Inflammatory macrophage (primary cell): ENCODE results near the gene LRP1B.
"Not testable (repeated sequence)": the region's sequence is repeated elsewhere in the genome, so short reads cannot be mapped to it uniquely, and the experiment has no call there.

Experiments
- DNase-seq, 2 donors: peaks; one replicate each; pipeline ENCODE4 v3.0.0-alpha.2; 2020 to 2022

LRP1B gene

DNA sequence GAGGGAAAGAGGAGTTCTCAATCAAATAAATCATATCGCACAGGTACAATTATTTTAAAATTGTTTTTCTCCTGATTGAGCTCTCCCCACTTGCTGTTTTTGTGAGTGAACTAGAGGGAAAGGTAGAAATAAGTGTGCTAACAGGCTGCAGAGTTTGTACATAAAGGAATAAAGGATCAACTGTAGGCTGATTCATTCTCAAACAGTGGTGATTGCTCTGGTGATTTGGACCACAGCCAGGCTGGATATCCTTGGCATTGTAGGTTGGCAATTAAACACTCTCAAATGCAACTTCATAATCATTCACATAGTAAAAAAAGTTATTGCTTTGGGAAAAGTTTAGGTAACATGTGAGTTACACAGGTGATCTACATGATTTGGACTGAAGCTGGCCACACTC, 29.8 kb downstream of the LRP1B start:
- DNase-seq = no peak

DNA sequence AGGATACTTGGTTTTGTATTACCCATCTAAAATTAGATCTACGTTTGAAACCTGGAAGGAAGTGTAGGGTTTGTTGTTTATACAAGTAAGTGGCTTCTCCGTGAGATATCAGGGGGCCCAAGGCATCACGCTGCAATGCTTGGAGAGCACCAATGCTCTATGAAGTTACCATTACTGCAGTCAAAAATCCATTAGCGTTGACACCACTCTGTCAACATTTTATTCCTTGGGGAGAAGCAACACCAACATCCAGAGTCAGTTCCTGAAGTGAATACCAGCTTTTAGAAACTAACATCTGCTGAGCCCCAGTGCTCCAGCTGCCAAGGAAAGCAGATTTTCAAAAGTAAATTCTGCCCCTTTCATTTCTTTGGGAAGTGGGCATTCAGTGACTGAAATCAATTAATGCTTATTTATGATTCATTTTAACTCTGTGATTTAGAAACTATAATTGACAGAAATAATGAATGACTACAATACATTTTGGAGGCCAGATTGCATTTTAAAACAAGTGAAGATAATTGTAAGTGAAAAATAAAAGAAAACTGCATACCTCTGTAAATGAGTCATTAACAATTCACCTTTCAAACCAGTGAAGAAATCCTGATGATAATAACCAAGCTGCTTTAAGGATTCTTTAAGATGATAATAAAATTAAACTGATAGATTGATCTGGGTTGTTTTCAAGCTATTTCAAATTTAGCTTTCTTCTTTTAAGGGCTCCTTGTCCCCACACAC, 30.5 kb downstream of the LRP1B start:
- no peak for DNase-seq

DNA sequence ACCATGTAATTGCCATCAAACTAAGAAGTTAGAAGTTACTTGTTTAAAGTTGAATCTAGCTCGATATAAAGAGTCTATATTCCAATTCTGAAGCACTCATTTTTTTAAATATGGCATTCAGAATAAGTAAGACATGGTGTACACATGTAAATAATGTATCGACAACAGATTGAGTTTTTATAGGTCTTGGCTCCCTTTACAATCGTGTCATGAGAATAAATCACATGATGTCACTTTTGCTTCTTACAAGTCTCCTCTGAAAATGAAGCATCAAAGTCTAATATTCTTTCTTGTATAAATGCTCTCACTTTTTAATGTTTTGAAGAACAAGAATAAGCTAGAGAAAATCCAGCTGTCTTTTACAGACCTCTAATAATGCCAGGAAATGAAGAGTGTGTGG, 33.1 kb downstream of the LRP1B start:
- DNase-seq = no peak

DNA sequence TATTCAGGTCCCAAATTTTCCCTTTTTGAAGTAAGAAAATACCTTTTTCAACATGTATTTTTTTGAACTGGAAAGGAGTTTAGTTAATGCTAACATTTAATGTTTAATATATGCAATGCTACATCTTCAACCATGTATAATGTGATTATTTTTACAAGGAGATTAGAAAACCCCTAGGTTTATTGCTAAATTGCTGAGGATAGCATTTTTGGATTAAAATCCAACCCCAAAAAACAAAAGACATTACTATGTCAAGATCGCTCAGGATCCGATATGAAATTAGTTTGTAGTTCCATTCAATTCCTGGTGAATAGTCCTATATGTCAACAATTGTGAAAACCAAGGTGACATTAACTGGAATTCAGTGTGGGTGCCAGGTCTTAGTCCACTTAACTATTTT, 35.2 kb downstream of the LRP1B start:
- no peak for DNase-seq

DNA sequence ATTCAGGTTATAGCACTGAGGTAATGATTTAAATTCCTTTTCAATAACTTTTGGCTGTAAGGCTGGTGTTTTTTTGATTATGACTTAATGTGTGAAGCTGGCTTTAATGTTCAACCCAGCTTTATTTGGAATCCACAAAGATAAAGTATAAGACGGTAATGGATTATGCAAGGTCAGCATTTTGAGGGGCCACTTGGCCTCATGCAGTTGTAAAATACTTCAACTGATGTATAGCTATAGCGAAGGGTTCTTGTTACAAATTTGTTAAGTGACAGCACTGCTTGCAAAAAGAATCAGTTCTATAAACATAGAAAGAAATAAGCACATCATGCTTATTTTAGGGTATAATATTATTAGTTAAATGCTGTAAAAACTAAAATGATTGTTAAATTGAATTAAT, 36.6 kb downstream of the LRP1B start:
- DNase-seq = no peak

DNA sequence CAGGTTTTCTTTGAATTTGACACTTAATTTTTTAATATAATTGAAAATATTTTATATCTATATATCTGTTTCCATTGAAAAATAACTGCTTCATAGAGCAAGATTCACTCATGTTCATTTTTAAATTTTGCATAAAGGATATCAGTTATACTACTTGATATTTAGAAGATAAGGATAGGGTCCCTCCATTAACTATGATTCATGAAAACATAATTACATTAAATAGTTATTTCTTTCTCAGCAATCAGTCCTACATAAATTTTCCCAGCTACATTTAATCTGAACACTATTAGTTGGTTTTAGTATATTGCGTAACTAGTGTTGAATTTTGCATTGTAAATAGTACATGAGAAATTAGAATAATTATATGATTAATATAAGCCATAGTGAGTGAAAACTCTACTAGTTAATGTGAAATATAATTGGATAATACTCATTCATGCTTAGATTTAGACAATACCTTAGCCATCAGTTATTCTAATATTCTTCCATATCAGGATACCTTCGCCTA, 42.7 kb downstream of the LRP1B start:
- DNase-seq = no peak

DNA sequence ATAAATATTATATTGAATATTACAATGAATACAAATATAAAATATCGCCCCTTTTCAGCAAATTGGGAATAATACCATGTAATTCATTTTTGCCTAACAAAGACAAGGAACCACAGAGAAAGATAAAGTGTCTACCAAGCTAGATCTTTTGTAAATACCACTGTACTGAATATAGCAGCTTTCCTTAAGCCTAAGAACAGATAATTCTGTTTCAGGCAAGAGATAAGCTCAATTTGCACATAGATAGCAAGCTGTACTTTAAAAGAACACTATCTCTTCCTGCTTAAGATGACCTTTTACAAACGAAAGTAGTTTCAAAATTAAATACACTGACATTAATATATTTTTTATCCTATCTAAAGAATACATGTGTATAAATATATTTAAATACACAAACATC, 43.2 kb downstream of the LRP1B start:
- DNase-seq = not testable (repeated sequence)

DNA sequence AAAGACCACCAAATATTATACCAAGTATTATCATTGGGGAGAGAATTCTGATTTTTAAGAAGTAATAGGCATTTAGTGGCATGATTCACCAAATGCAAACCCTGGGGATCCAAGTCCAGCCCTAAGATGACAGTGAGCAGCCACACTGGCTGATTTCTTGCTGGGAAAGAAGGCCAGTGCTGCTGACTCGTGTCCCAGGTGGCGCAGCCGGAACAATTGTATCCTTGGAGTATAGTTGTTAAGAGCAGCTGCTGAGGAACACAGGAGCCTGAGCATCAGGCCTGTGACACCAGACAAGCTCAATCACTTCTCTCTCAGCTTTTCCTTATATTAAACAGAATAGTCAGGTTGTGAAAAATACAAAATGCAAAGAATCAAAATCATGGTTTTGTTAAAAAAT, 48.4 kb downstream of the LRP1B start:
- no peak for DNase-seq

DNA sequence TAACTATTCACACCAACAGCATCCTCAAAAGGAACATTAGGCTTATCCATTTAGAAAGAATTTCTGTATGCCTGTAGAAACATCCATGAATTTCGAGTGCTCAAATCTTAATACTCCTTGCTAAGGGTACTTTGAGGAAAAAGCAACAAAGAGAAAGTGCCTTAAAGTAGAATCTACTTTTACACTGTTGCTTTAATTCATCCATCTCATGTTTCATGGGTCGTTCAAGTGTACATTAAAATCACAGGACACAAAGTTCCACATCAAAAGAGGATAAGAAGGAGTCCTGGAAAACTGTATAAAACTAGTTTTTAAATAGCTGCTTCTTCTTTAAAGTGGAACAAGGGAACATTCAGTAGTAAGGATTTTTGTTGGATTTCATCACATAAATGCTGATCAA, 54.5 kb downstream of the LRP1B start:
- no peak for DNase-seq

DNA sequence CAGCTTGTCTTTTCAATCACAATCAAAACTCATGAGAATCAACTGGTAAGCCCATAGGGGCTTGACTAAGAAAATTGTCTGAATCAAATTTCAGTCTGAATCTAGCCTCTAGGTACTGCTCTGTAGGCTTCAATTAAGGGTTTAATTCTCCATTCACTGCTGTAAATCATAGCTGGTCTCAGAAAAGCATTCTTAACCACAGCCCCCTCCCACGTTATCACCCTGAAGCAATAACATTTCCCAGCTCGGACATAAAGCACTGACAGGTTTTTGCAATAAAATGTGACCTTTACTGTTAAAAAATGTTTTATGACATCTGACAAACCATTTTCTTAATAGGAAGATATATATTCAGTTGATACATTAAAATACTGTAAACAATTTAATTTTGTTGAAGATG, 55.0 kb downstream of the LRP1B start:
- DNase-seq = no peak

DNA sequence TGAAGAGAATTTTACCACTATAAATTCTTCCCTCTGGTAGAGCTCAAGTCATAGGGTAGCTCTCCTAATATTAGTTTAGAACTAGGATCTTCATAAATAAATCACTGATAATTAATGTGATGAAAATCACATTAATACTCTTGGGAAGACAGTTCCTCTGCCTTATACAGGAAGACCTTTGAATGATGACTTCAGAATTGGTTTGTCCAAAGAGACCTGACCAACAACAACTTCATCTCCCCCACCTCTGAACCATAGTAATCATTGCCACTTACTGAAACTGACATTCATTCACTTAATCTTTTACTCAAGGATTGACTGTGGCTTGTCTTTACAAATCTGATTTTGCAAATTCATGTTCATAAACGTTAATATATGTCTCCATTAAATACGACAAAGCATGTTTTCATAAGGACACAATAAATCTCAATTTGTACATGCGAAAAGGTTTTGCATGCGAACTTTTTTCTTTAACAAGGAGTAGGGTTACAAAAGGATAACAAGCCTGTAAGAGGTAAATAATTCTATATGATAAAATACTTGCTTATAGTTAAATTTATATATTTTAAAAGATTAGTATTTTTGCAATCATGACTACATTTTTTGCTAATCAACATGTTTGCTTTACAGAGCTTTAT, 61.4 kb downstream of the LRP1B start:
- DNase-seq = no peak

DNA sequence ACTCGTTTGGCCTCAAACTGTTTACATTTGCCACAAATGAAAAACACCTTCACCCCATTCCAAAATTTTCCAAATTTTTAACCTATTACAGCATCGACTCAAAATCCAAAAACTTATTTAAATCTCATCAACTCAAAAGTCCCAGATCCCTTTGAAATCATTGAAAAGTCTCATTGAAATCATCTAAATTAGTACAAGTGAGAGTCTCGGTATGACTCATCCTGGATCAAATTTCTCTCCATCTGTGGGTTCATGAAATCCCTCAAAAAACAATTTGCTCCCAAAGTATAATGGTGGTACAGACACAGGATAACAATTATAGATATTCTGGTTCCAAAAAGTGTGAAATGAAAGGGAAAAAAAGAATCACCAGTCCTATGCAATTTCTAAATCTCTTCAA, 65.1 kb downstream of the LRP1B start:
- DNase-seq = no peak

DNA sequence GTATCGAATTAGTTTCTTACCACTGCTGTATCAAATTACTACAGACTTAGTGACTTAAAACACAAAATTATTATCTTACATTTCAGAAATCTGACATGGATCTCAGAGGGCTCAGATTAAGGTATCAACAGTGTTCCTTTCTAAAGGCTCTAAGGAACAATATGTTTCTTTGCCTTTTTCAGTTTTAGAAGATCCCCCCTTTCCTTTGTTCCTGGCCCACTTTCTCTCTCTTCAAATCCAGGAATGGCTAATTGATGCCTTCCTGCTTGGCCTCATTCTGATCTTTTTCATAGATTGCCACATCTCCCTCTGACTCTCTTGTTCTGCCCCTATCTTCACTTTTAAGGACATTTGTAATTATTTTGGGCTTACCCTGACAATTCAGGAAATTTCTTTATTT, 65.7 kb downstream of the LRP1B start:
- DNase-seq = no peak

DNA sequence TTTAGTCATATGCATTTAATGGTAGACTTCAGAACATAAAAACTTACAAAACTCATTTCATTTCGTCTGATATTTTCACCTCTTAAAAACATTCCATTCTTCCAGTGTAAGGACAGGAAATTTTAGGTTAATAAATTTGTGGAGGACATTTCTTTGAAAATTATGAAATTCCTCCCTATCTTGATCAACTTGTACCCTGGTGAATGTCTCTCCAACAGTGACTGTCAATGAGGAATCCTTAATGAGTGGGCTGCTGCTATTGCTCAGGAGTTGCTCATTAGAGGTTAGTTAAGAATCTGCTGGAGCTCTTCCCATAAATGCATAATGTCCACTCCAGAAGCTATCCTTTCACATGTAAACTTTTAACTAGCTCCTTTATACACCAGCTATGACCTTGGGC, 69.1 kb downstream of the LRP1B start:
- no peak for DNase-seq

DNA sequence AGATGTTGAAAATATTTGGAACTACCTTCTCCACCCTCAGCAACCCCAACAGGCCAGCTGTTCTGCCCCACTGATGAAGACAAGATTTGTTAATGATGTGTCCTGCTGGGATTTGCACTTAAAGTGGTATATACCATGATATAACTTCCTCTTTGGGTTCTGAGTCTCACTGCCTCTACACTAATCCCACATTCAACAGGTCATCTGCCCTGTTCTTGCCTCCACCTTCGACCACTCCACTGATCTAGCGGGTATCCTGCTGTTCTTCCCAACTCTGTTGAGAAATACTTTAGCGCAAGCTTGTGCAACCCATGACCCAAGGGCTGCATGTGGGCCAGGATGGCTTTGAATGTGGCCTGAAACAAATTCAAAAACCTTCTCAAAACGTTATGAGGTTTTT, 72.7 kb downstream of the LRP1B start:
- DNase-seq = no peak

DNA sequence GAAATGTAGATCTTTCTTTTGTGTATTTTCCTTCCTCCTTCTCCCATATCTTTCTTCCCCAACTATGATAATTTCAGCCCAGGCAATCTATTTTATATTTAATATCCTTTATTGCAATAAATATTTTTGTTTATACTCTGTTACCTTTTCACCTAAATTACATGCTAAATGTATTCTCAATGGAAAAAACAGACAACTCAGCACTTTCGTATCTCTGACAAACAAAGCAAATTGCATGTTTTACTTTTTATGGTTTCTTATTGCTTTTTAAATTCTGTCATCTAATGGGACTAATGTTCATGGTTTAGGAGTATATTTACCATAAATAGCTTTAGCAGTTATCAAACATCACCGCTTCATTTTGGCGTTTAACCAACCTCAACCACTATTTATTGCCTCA, 74.0 kb downstream of the LRP1B start:
- no peak for DNase-seq

DNA sequence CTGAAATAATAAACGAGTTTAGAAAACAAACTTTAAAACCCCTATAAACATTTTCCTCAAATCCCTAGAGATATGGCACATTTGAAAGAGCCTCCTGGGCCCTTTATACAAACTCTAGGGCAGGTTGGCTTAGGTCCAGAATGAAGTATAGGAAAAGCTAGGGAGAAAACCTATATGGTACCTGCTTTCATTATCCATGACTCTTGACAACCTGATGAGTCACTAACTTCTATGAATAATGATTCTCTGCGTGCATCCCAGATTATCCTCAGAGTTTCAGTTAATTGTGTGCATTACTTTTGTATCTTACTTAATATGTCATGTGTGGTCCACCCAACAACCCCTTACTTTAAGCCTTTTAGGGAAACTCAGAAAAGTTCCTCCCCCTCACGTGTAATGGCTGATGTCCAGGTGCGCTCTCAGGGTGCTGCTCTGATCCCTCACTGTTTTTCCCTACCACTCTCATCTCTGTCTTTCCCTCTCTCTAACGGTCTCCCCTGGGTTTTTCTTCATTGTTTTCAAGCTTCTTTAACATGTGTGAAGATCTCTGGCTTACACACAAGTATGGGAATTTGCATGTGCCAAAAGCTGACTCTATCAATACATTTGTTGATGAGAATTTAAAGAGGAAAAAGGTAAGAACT, 78.5 kb downstream of the LRP1B start:
- DNase-seq = no peak

DNA sequence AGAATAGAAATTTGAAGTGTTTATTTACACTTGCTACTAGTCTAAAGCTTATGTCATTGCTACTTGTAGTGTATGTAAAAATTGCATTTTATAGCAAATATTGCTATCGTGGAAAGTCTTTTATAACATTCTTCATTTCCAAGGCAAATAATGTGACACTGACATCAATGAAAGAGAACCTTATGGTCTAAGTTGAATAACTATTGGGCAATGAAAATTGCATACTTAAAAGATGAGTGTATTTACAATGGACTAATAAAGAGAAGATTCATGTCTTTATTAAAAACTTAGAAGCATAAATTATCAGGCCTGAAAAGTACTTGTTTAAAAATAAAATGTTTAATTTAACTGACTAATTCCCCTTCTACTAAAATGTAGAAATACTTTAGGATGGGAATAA, 82.2 kb downstream of the LRP1B start:
- DNase-seq = no peak

DNA sequence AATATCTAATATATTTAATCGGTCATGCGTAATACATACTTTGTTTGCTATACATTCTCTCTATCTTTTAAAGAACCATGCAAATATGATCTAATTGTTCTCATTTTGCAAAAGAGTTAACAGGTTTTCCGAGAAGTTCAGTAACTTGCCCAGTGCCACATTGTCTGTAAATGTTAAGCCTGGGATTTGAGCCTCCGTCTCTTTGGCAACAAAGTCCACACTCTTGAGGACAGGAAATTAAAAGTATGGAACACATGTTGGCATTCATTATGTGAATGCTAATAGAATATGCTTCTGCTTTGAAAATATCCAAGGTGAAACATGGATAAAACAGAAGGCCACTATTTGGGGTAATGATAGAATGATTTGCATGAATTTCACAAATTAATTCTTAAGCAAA, 85.2 kb downstream of the LRP1B start:
- no peak for DNase-seq

DNA sequence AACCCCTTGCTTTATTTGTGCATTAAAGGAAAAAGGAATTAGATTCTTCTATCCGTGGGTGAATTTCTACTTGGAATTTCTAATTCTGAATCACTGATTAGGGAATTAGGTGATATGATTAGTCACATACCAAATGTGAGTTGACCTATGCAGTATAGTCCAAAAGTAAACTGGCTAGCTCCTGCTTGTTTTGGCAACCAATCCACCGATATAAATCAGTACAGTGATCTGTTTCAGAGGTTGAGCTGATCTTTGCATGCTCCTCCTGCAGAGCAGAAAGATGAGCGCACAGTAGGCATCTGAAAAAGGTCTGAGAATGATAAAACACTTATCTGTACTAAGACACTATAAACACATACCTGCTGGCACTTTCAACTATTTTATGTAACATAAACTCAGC, 86.6 kb downstream of the LRP1B start:
- DNase-seq = no peak

DNA sequence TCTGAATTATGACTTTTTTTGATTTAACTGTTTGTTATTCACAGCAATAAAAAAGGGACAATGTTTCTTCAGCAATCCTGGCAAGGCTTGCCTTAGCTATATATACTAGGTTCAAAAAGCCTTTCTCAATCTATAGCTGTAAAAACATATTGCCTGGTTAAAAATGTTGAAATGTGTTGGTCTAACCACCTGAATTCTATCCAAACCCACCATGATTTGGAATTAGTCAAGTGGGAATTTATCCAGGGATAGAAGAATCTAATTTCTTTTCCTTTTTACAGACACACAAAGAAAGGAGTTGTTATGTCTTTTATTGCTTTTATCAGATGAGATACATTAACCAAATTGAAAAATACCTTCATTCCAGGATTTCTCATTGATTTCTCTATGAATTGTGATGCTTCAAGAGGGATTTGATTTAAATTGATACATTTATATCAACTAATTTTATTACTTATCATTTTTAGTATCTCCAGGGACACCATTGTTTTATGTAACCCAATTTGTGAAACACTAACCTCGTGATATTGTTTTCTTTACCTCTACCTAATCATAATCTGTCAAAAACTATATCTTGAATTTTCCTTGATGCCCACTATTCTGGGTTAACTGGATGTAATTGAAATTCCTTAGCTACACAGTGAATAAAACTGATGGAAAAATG, 88.1 kb downstream of the LRP1B start:
- DNase-seq = no peak

DNA sequence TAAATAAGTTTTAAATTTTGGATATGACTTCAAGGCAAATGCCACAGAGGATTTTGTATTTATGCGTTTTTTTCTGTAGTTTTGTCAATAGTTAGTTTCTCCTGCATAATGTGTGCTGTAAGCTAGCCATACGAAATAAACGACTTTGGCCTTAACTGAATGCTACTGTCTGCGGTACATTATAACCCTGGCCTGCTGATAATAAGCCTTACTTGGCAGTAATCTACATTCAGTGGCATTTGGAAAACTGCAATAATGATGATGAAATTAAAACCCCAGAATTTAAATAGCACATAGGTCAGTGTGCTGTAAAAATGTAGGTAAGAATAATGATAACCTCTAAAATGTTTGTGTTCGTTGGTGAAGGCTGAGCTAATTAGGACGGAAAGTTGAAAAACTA, 88.8 kb downstream of the LRP1B start:
- no peak for DNase-seq

DNA sequence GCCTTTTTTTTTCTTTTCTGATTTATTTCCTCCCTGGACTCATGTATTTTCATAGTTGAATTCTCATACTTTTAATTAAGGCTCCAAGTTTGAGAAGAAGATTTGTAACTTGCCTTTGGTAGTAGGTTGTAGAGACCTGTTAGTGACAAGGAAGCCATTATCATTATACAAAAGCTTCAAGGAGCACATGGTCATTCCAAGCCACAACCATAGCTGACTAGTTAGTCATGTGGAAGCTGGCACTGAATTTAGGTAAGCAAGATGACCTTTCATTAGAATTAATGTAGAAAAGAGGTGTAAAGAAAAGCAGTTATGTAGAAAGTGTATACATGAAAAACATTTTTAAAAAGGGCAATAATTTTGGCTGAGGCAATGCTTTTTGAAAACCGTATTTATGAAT, 89.7 kb downstream of the LRP1B start:
- DNase-seq = no peak

DNA sequence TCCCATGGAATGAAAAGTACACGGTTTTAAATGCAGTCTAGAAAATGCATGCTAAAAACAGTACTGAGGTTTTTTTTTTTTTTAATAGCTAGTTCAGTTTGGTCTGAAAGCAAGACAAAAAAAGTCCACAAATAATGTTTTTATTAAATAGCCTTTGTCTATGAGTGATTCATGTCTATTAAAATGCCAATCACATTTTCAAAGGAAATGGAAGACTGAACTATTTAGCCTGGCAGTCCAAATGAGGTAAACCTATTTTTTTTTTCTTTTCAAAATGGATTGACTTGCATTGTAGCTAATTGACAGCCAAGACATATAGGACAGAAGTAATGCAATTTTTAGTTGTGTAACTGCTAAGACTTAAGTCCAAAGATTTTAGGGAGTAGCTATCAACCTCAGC, 90.3 kb downstream of the LRP1B start:
- DNase-seq = no peak
